GM19452 (cell line): ENCODE results near the gene CADM4.
"Not testable (repeated sequence)": the region's sequence is repeated elsewhere in the genome, so short reads cannot be mapped to it uniquely, and the experiment has no call there.

Experiments used
- ATAC-seq: cut with Tn5 transposase; IDR thresholded peaks from one replicate; pipeline ENCODE4 v1.9.1; 2021; ENCODE audit not compliant: unreplicated experiment

The CADM4 gene

GRCh38 chr19:43589277-43589676, 50.4 kb downstream of the CADM4 start:
- no peak for ATAC-seq

- not testable (repeated sequence) for ATAC-seq
These were observed 52.6 kb downstream of the CADM4 start for GRCh38 chr19:43587029-43587428.

- ATAC-seq, result no peak
These were observed 53.3 kb downstream of the CADM4 start for GRCh38 chr19:43586346-43586745.

- ATAC-seq, result no peak
These were observed 55.2 kb downstream of the CADM4 start for GRCh38 chr19:43584484-43584883.

GRCh38 chr19:43582495-43582894, 57.2 kb downstream of the CADM4 start:
- no peak for ATAC-seq

GRCh38 chr19:43581467-43581866, 58.2 kb downstream of the CADM4 start:
- no peak for ATAC-seq

GRCh38 chr19:43578787-43579186, 60.9 kb downstream of the CADM4 start:
- ATAC-seq, result no peak

GRCh38 chr19:43575955-43576878, 63.4 kb downstream of the CADM4 start:
- ATAC-seq, result no peak

- peak; percentile 96 for ATAC-seq
These were observed 64.3 kb downstream of the CADM4 start, which contains the start of the genes PINLYP and XRCC1 for GRCh38 chr19:43575156-43575950. PINLYP (plus strand) TSS chr19:43575801; CDS start chr19:43577192, 1,391 bp downstream. XRCC1 (minus strand) TSS chr19:43575527; CDS start chr19:43575458, 69 bp downstream.

- ATAC-seq, result no peak
These were observed 65.1 kb downstream of the CADM4 start for GRCh38 chr19:43574424-43575155.
